ENCODE measurements around the gene ZBTB20. TPM values are rescaled to one million over a fixed set of nuclear protein-coding genes. Genes with fewer than 3 reads are reported as not detected.

The ZBTB20 gene
- total and polyA plus RNA-seq, 10 donors: 0.32 to 89.7 (median 71.8) TPM

- H3K27me3 ChIP-seq (replicated peaks in 1 of 7): no peaks in the 10 kb centered on the region
- H3K4me3 ChIP-seq: no peak overlapping the region
- intact Hi-C loops (cut with DNase I; ENCODE audit: low total_unique reads): no loop called here
- no peak overlapping the region for H3K27ac ChIP-seq
- no peak for TF ChIP-seq POLR2A (IDR thresholded peaks at IDR 0.05)
- TF ChIP-seq CTCF (IDR thresholded peaks at IDR 0.05 in 8 of 11, conservative IDR thresholded peaks at IDR 0.05 in 3 of 11): no peak
- no peak for TF ChIP-seq POLR2AphosphoS5 (IDR thresholded peaks at IDR 0.05)
- H3K9me3 ChIP-seq: no peaks in the 10 kb centered on the region
- DNase-seq: no peak
- 63 to 90% (median 71%) methylated on average over 1 of the region's 1 CpG for WGBS, 5 donors
- H3K36me3 ChIP-seq: peaks cover 0 to 1% (median 0%) of the 10 kb centered on the region in 6 donors
- peaks cover 0 to 9% (median 5%) of the 10 kb centered on the region in 6 donors for H3K4me1 ChIP-seq
Measured at GRCh38 chr3:114518206-114518808, 628.8 kb downstream of the ZBTB20 start.

- no peak for DNase-seq
- intact Hi-C loops (cut with DNase I; ENCODE audit: low total_unique reads): no loop called here
- Histone ChIP-seq H3K4me1 (peaks cover 0 to 12% (median 7%) of the 10 kb centered on the region in 6 donors), H3K36me3 (peaks cover 0 to 3% (median 0%) of the 10 kb centered on the region in 6 donors), H3K27me3 (replicated peaks in 1 of 7) (no peaks in the 10 kb centered on the region), H3K27ac (no peak overlapping the region), H3K9me3 (no peaks in the 10 kb centered on the region), H3K4me3 (no peak overlapping the region)
- TF ChIP-seq POLR2AphosphoS5 (IDR thresholded peaks at IDR 0.05) (no peak), CTCF (IDR thresholded peaks at IDR 0.05 in 8 of 11, conservative IDR thresholded peaks at IDR 0.05 in 3 of 11) (no peak), POLR2A (IDR thresholded peaks at IDR 0.05) (no peak)
- WGBS, 5 donors: 49 to 67% (median 60%) methylated on average over 2 of the region's 2 CpGs
Measured at GRCh38 chr3:114510201-114510600, 636.9 kb downstream of the ZBTB20 start.

- Histone ChIP-seq H3K36me3 (peaks cover 0 to 3% (median 0%) of the 10 kb centered on the region in 6 donors), H3K27me3 (replicated peaks in 1 of 7) (no peaks in the 10 kb centered on the region), H3K4me3 (no peak overlapping the region), H3K4me1 (peaks cover 0 to 12% (median 7%) of the 10 kb centered on the region in 6 donors), H3K9me3 (no peaks in the 10 kb centered on the region), H3K27ac (no peak overlapping the region)
- DNase-seq: no peak
- TF ChIP-seq CTCF (IDR thresholded peaks at IDR 0.05 in 8 of 11, conservative IDR thresholded peaks at IDR 0.05 in 3 of 11) (no peak), POLR2A (IDR thresholded peaks at IDR 0.05) (no peak), POLR2AphosphoS5 (IDR thresholded peaks at IDR 0.05) (no peak)
- intact Hi-C loops (cut with DNase I; ENCODE audit: low total_unique reads): no loop called here
- 90 to 95% (median 91%) methylated on average over 5 of the region's 5 CpGs for WGBS, 5 donors
Measured at GRCh38 chr3:114509756-114510155, 637.3 kb downstream of the ZBTB20 start.

- no peak for DNase-seq
- 82 to 100% (median 94%) methylated on average over 1 of the region's 1 CpG for WGBS, 5 donors
- Histone ChIP-seq H3K36me3 (peaks cover 0 to 3% (median 0%) of the 10 kb centered on the region in 6 donors), H3K4me1 (peaks cover 0 to 12% (median 7%) of the 10 kb centered on the region in 6 donors), H3K27me3 (replicated peaks in 1 of 7) (no peaks in the 10 kb centered on the region), H3K9me3 (no peaks in the 10 kb centered on the region), H3K4me3 (no peak overlapping the region), H3K27ac (no peak overlapping the region)
- TF ChIP-seq CTCF (IDR thresholded peaks at IDR 0.05 in 8 of 11, conservative IDR thresholded peaks at IDR 0.05 in 3 of 11) (no peak), POLR2A (IDR thresholded peaks at IDR 0.05) (no peak), POLR2AphosphoS5 (IDR thresholded peaks at IDR 0.05) (no peak)
- intact Hi-C loops (cut with DNase I; ENCODE audit: low total_unique reads): no loop called here
Measured at GRCh38 chr3:114508976-114509375, 638.1 kb downstream of the ZBTB20 start.

Measured in spleen (tissue), 11 donors.